Breast epithelium (tissue), 4 donors: ENCODE measurements around the gene ARID5B. TPM values are rescaled to one million over a fixed set of nuclear protein-coding genes. Genes with fewer than 3 reads are reported as not detected.
A peak's percentile ranks its signal among the peaks of the same experiment; 100 is the strongest.

ENCODE experiments used
- DNase-seq, 2 donors: peaks; one replicate each; pipeline ENCODE4 v3.0.0-alpha.2; 2019; ENCODE audit warnings: low spot score in 2 of 2
- H3K27ac ChIP-seq, 2 donors: fragments of 200-600 bp; sonication (generic) in 1 of 2; one replicate each; pipeline ENCODE4 v1.5.1; 2016 to 2019; ENCODE audit warnings: mild to moderate bottlenecking in 1 of 2
- H3K27me3 ChIP-seq, 2 donors: fragments of 200-600 bp; sonication (generic) in 1 of 2; one replicate each; pipeline versions ENCODE4 v1.5.1 to v1.6.0; 2017 to 2019; ENCODE audit warnings: control low read depth in 1 of 2, mild to moderate bottlenecking in 1 of 2
- H3K36me3 ChIP-seq: fragments of 200-600 bp; one replicate; pipeline ENCODE4 v1.5.1; 2019
- H3K4me1 ChIP-seq, 2 donors: fragments of 200-600 bp; sonication (generic); one replicate each; pipeline ENCODE4 v1.5.1; 2016 to 2019; ENCODE audit warnings: control low read depth in 1 of 2
- H3K4me3 ChIP-seq, 3 donors: fragments of 200-600 bp; sonication (generic); 1 replicate in 2 of 3; 2 replicates in 1 of 3; pipeline ENCODE4 v1.5.1; 2016 to 2019; ENCODE audit warnings: mild to moderate bottlenecking in 3 of 3, moderate library complexity in 2 of 3
- H3K9me3 ChIP-seq, 2 donors: fragments of 200-600 bp; sonication (generic) in 1 of 2; one replicate each; pipeline ENCODE4 v1.5.1; 2016 to 2019; ENCODE audit warnings: control low read depth in 1 of 2
- POLR2A ChIP-seq: fragments of 450-650 bp; IDR thresholded peaks from one replicate; pipeline ENCODE4 v1.6.1; 2016; ENCODE audit warnings: antibody characterized with exemption, mild to moderate bottlenecking, moderate library complexity
- POLR2AphosphoS5 ChIP-seq, 3 donors: sonication (generic); formaldehyde crosslinking; IDR thresholded peaks; one replicate each; pipeline ENCODE4 v1.6.1; 2017; ENCODE audit warnings: antibody characterized with exemption in 3 of 3
- intact Hi-C: fragments of 100-400 bp; cut with DNase I; formaldehyde crosslinking; loops from one replicate; pipeline ENCODE4 v1.15.1; 2023; ENCODE audit warnings: low total_unique reads
- total RNA-seq, 3 donors: library from RNA; depleted of rRNA; stranded (reverse); fragments of >200 nt; gene quantifications; one replicate each; pipeline ENCODE4 v1.1.0, GENCODE V29; 2016
- TF ChIP-seq, protein P1 (sequence below), 3 donors: fragments of 450-650 bp; IDR thresholded peaks; one replicate each; pipeline ENCODE4 v1.5.1; 2016 to 2017; ENCODE audit warnings: antibody characterized with exemption in 3 of 3, mild to moderate bottlenecking in 3 of 3, moderate library complexity in 3 of 3

The ARID5B gene
- total RNA-seq, 3 donors from 2014 or later: 89.5 to 166 (median 125) TPM

DNA sequence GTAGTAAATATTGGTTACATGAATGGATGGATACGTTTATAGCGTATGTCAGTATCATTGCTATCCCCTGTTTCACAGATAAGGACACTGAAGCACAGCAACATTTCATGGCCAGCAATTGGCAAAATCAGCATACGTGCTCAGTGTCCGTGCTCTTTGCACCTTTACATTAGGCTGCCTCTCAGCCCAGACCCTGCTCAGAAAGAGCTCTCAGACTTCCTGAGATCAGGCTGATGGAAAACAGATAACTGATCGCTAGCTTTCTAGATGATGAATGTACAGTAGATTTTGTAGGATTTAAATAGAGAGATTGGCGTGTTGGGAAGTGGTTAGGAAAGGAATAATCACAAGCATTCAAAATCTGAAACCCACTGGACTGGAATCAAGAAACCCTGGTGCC is 106.7 kb downstream of the ARID5B start:
- intact Hi-C loops: loop anchor here (5.0 kb wide), 1 partner anchor 86 kb away; no protein-coding TSS in a partner anchor

DNA sequence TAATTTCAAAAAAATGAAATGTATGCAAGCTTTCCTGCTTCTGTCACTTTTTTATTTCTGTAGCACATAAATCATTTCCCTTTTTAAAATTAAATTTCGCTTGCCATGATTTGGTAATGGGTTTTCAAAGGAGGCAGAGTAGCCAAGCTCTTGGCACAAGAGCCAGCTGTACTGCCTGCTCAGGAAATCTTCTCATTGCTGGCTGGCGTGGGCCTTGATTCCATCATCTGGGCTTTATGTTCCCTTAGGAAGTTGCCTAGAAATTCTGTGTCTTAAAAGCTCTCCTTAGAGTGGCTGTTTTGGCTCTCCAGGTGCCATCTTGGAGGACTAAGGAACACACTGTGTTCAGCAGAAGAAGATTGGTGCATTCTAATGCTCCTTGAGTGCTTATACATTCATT is 107.4 kb downstream of the ARID5B start:
- Histone ChIP-seq H3K4me3 (no peak overlapping the region), H3K36me3 (no peaks in the 10 kb centered on the region), H3K27ac (peak overlapping the region in 1 of 2 donors; percentile 27), H3K9me3 (no peaks in the 10 kb centered on the region), H3K27me3 (no peaks in the 10 kb centered on the region), H3K4me1 (peaks cover 0 to 15% of the 10 kb centered on the region in 2 donors)
- no peak for DNase-seq
- intact Hi-C loops: loop anchor here (5.0 kb wide), 1 partner anchor 87 kb away; no protein-coding TSS in a partner anchor
- TF ChIP-seq, protein P1, sequence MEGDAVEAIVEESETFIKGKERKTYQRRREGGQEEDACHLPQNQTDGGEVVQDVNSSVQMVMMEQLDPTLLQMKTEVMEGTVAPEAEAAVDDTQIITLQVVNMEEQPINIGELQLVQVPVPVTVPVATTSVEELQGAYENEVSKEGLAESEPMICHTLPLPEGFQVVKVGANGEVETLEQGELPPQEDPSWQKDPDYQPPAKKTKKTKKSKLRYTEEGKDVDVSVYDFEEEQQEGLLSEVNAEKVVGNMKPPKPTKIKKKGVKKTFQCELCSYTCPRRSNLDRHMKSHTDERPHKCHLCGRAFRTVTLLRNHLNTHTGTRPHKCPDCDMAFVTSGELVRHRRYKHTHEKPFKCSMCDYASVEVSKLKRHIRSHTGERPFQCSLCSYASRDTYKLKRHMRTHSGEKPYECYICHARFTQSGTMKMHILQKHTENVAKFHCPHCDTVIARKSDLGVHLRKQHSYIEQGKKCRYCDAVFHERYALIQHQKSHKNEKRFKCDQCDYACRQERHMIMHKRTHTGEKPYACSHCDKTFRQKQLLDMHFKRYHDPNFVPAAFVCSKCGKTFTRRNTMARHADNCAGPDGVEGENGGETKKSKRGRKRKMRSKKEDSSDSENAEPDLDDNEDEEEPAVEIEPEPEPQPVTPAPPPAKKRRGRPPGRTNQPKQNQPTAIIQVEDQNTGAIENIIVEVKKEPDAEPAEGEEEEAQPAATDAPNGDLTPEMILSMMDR (IDR thresholded peaks at IDR 0.05): no peak
- TF ChIP-seq POLR2A: no peak
- TF ChIP-seq POLR2AphosphoS5 (IDR thresholded peaks at IDR 0.05): no peak

More for the DNA sequence above, 106.7 kb downstream of the ARID5B start:
- H3K36me3 ChIP-seq: no peaks in the 10 kb centered on the region
- no peak for DNase-seq
- H3K4me1 ChIP-seq: peaks cover 0 to 15% of the 10 kb centered on the region in 2 donors
- TF ChIP-seq POLR2AphosphoS5 (IDR thresholded peaks at IDR 0.05) (no peak), POLR2A (no peak)
- TF ChIP-seq, protein P1 (IDR thresholded peaks at IDR 0.05): no peak
- no peak overlapping the region for H3K27ac ChIP-seq
- H3K9me3 ChIP-seq: no peaks in the 10 kb centered on the region
- H3K4me3 ChIP-seq: no peak overlapping the region
- H3K27me3 ChIP-seq: no peaks in the 10 kb centered on the region

DNA sequence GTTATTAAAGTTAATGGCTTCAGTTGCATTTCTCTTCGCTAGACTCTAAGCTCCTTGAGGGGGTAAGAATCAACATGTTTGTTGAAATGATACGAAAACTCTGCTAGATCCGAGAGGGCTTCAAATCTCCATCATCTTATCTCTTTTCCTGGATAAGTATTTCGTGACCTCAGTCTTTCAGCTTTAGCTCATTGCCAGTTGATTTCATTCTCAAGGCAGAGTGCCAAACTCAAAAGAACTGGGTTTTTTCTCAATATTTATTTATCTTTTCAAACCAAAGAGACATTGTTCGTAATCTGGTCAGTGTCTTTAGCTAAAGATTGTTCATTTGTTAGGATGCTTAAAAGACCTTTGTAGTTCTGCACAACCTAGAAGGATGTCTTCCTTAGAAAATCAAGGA is 108.9 kb downstream of the ARID5B start:
- intact Hi-C loops: no loop called here
- no peaks in the 10 kb centered on the region for H3K36me3 ChIP-seq
- H3K4me1 ChIP-seq: peaks cover 0 to 9% of the 10 kb centered on the region in 2 donors
- no peaks in the 10 kb centered on the region for H3K9me3 ChIP-seq
- DNase-seq: no peak
- H3K27ac ChIP-seq: peak overlapping the region in 1 of 2 donors; percentile 27
- TF ChIP-seq POLR2A: no peak
- no peak for TF ChIP-seq POLR2AphosphoS5 (IDR thresholded peaks at IDR 0.05)
- TF ChIP-seq, protein P1 (IDR thresholded peaks at IDR 0.05): no peak
- no peak overlapping the region for H3K4me3 ChIP-seq
- H3K27me3 ChIP-seq: no peaks in the 10 kb centered on the region

DNA sequence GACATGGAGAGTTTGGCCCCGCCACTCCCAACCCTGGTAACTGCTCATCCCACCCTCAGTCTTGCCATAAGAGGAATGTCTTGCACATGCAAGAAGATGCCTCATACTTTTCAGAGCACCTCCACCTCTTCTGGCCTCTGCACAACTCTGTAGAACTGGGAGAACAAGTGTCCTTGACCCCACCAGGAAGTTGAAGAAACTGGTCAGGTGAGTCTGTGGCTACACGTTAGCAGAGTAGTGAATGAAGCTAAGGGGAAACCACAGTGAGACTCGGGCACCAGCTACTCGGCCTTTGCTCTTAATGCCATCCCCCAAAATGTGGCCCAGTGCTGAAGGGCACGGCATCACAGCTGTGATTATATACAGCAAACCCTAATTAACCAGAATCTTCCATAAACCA is 110.1 kb downstream of the ARID5B start:
- no peak for DNase-seq
- intact Hi-C loops: no loop called here
- Histone ChIP-seq H3K27me3 (no peaks in the 10 kb centered on the region), H3K4me1 (peaks cover 0 to 9% of the 10 kb centered on the region in 2 donors), H3K4me3 (no peak overlapping the region), H3K36me3 (no peaks in the 10 kb centered on the region), H3K9me3 (no peaks in the 10 kb centered on the region), H3K27ac (peak overlapping the region; percentile 33 to 54)
- TF ChIP-seq, protein P1 (IDR thresholded peaks at IDR 0.05): no peak
- TF ChIP-seq POLR2A (no peak), POLR2AphosphoS5 (IDR thresholded peaks at IDR 0.05) (no peak)

DNA sequence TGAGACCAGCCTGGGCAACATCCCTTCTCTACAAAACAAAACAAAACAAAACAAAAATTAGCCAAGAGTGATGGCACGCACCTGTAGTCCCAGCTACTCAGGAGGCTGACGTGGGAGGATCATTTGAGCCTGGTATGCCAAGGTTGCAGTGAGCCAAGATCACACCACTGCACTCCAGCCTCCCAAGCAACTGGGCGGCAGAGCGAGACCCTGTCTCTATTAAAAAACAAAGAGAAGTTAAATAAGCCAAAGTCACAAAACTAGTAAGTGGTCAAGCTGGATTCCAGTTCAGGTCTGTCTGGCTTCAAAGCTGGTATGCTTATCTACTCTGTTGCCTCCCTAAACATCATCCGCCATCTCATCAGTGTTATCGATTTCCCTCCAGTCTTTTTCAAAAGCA is 110.8 kb downstream of the ARID5B start:
- peak overlapping the region in 1 of 2 donors; percentile 27 for H3K27ac ChIP-seq
- H3K4me1 ChIP-seq: peaks cover 0 to 9% of the 10 kb centered on the region in 2 donors
- H3K9me3 ChIP-seq: no peaks in the 10 kb centered on the region
- H3K27me3 ChIP-seq: no peaks in the 10 kb centered on the region
- no peak for DNase-seq
- intact Hi-C loops: no loop called here
- no peaks in the 10 kb centered on the region for H3K36me3 ChIP-seq
- TF ChIP-seq POLR2A (no peak), POLR2AphosphoS5 (IDR thresholded peaks at IDR 0.05) (no peak)
- TF ChIP-seq, protein P1 (IDR thresholded peaks at IDR 0.05): no peak
- no peak overlapping the region for H3K4me3 ChIP-seq
